GM12872 (cell line): ENCODE measurements around the gene BEND6.

Source experiments
- TF ChIP-seq, protein P1 (sequence below): IDR thresholded peaks from 3 replicates; pipeline ENCODE4 v1.5.1; 2011; ENCODE audit warnings: low read depth, mild to moderate bottlenecking, low read length, moderate library complexity; ENCODE audit not compliant: insufficient read depth

BEND6 gene

DNA sequence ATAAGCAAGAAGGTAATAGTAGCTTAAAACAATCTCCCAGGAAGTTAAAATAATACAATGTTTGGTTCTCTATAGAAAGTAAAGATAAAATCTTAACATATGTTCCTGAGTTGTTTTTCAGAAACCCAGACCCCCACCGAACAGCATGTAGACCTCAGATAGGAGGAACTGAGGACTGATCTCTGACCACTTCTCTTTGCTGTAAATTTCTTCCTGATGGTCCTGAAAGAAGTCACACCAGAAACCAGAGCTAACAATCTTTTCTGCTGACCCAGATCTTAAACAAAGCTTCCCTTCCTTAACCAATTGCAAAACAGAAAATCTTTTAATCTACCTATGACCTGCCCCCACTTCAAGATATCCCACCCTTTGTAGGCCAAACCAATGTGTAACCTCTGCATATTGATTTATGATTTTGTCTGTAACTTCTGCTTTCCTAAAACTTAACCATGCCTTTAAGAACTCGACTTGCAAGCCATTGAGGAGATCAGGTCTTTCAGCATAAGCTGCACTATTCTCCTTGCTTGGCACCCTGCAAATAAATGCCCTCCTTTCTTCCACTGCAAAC, 21.9 kb upstream of the BEND6 start:
- TF ChIP-seq, protein P1, sequence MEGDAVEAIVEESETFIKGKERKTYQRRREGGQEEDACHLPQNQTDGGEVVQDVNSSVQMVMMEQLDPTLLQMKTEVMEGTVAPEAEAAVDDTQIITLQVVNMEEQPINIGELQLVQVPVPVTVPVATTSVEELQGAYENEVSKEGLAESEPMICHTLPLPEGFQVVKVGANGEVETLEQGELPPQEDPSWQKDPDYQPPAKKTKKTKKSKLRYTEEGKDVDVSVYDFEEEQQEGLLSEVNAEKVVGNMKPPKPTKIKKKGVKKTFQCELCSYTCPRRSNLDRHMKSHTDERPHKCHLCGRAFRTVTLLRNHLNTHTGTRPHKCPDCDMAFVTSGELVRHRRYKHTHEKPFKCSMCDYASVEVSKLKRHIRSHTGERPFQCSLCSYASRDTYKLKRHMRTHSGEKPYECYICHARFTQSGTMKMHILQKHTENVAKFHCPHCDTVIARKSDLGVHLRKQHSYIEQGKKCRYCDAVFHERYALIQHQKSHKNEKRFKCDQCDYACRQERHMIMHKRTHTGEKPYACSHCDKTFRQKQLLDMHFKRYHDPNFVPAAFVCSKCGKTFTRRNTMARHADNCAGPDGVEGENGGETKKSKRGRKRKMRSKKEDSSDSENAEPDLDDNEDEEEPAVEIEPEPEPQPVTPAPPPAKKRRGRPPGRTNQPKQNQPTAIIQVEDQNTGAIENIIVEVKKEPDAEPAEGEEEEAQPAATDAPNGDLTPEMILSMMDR, result no peak

DNA sequence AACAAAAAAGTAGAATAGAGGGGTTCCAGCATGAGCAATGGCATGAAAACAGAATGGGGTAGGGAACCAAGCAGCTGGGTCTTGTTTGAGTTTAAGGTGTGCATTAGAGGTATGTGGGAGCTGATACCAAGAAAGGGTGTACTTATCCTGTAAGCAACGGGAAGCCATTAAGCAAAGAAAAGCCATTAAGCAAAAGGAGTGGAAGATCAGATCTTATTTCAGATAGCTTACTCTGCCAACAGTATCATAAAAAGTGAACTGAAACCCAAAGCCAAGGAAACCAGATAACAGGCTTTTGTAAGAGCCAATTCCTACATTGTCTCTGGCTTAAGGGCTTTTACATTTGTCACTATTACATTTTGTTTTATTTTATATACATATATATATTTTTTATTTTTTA, 21.3 kb upstream of the BEND6 start:
- TF ChIP-seq, protein P1, result no peak

DNA sequence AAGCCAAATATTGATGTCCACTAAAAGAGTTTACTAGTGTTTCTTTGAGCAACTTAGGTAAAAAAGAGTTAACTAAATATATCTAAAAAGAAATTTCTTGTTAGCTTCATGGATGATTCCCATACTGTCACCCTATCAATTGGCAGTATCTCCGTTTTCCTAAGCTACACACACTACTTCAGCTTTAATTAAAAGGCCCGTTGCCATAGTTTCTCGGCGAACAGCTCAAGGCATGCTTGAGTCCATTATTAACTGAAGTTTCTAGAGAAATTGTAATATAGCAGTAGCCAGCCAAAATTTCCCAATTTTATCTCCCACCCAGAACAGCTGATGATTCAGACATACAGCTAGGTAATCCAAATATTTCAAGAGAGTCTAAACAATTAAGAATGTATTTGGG, 20.0 kb upstream of the BEND6 start:
- TF ChIP-seq, protein P1, result no peak

DNA sequence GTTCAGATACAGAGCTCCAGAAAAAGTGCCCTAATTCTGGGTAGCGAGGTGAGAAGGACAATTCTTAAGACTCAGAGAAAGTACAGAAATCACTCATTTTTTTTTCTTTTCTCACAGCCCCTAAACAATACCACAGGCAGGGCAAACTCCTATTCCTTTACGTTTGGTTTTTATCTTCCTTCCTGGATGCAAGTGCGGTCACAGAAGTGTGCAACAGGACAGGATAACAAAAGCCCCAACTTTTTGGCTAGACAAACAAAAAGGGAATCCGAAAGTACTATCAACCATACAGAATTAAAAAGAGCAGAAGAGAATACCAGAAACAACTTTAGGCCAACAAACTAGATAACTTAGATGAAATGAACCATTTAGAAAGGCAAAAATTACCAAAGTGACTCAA, 18.4 kb upstream of the BEND6 start:
- TF ChIP-seq, protein P1, result no peak

DNA sequence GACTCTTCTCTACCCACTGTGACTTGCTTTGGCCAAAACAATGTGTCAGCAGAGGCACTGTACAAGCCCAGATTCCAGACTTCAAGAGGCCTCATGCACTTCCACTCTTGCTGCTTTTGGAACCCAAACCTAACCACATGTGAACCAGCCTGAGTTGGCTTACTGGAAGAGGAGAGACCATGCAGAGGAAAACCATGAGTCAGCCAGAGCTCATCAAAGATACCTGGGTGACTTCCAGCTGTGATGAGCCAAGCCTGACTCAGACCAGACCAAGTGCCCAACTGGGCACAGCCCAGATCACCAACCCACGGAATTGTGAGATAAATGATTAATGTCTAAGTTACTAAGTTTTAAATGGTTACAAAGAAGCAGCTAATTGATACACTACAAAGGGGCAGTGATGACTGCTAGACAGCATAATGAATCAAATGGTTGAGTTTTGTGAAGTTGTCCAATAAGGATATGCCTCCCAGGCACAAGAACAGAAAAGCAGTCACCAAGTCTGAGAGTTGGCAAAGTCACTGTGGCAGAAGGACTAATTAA, 16.2 kb upstream of the BEND6 start:
- TF ChIP-seq, protein P1, result no peak

DNA sequence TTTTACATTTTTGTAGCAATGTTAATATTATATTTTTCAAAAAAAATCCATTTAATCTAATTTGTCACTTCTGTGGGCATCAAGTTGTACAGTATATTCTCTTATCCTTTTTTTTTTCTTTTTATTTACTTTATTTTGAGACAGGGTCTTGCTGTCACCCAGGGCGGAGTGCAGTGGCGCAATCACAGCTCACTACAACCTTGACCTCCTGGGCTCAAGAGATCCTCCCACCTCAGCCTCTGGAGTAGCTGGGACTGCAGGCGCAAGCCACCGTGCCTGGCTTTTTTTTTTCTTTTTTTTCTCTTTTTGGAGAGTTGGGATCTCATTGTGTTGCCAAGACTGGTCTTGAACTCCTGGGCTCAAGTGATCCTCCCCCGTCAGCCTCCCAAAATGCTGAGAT, 14.4 kb upstream of the BEND6 start:
- TF ChIP-seq, protein P1, result no peak

DNA sequence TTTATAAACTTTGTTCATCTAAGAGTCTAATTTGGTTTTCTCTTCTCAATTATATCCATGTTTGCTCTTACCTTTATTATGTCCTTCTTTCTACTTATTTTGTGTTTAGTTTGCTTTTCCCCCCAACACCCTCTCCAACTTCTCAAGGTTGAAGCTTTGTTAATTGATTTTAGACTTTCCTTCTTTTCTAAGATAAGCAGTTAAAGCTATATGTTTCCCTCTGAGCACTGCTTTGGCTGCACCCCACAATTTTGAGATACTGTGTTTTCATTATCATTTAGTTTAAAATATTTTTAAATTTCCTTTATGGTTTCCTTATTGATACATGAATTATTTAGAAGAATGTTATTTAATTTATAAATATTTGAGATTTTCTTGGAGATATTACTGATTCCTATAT, 13.9 kb upstream of the BEND6 start:
- TF ChIP-seq, protein P1, result no peak
